Endodermal cell (in vitro differentiated cells): ENCODE data around the gene BLTP2. TPM values are rescaled to one million over a fixed set of nuclear protein-coding genes. Genes with fewer than 3 reads are reported as not detected.
"Not testable (repeated sequence)": the region's sequence is repeated elsewhere in the genome, so short reads cannot be mapped to it uniquely, and the experiment has no call there.

ENCODE experiments used
- DNase-seq: peaks from one replicate; pipeline ENCODE4 v3.0.0-alpha.2; 2017
- H3K27ac ChIP-seq: 2 replicates; pipeline ENCODE4 v1.5.1; 2013; ENCODE audit warnings: mild to moderate bottlenecking, low read depth, low read length, moderate library complexity
- H3K27me3 ChIP-seq: 2 replicates; pipeline ENCODE4 v1.6.1; 2013; ENCODE audit warnings: mild to moderate bottlenecking, low read length, moderate library complexity; ENCODE audit not compliant: insufficient read depth, control insufficient read depth, poor library complexity, severe bottlenecking
- H3K36me3 ChIP-seq: 2 replicates; pipeline ENCODE4 v1.7.0; 2013; ENCODE audit warnings: mild to moderate bottlenecking, low read length, moderate library complexity; ENCODE audit not compliant: control insufficient read depth, insufficient read depth
- H3K4me1 ChIP-seq: one replicate; pipeline ENCODE4 v1.7.0; 2013; ENCODE audit warnings: low read length; ENCODE audit not compliant: control insufficient read depth, insufficient read depth
- H3K4me3 ChIP-seq: 2 replicates; pipeline ENCODE4 v1.5.1; 2013; ENCODE audit warnings: mild to moderate bottlenecking, low read length, moderate library complexity
- H3K9ac ChIP-seq: 2 replicates; pipeline ENCODE4 v1.6.1; 2013; ENCODE audit warnings: mild to moderate bottlenecking, low read length, moderate library complexity; ENCODE audit not compliant: poor library complexity, severe bottlenecking; ENCODE audit errors: extremely low read depth
- H3K9me3 ChIP-seq: 2 replicates; pipeline ENCODE4 v1.6.1; 2013; ENCODE audit warnings: mild to moderate bottlenecking, low read length, moderate library complexity; ENCODE audit not compliant: control insufficient read depth
- H3K27ac Mint-ChIP-seq: 2 replicates; pipeline ENCODE4 v1.8.0; 2020; ENCODE audit warnings: mixed read lengths
- H3K27me3 Mint-ChIP-seq: 2 replicates; pipeline ENCODE4 v1.8.0; 2021; ENCODE audit warnings: mild to moderate bottlenecking, mixed read lengths; ENCODE audit not compliant: insufficient read depth
- H3K36me3 Mint-ChIP-seq: 2 replicates; pipeline ENCODE4 v1.8.0; 2020; ENCODE audit warnings: low read depth, mixed read lengths
- H3K4me1 Mint-ChIP-seq: 2 replicates; pipeline ENCODE4 v1.8.0; 2020; ENCODE audit warnings: mixed read lengths
- H3K4me3 Mint-ChIP-seq: 2 replicates; pipeline ENCODE4 v1.8.0; 2020; ENCODE audit warnings: mild to moderate bottlenecking, moderate library complexity, mixed read lengths
- H3K9me3 Mint-ChIP-seq: 2 replicates; pipeline ENCODE4 v1.8.0; 2020; ENCODE audit warnings: mild to moderate bottlenecking, mixed read lengths
- WGBS, 2 experiments: methylation state at CpG; one replicate each; pipeline versions ENCODE4 v1.1.5 to v1.1.7; 2013; ENCODE audit warnings: missing lambda C conversion rate in 2 of 2, mixed read lengths in 1 of 2; ENCODE audit not compliant: insufficient coverage in 1 of 2, insufficient read length in 1 of 2; 5-methylcytosine and 5-hydroxymethylcytosine counted together
- total RNA-seq, 2 donors: library from RNA; stranded (reverse); fragmentation: NEBNext Ultra II Directional in 1 of 2; extraction: Animal tissue kit (Norgen Biotek cat#: 25700) in 1 of 2; gene quantifications; 2 replicates in 1 of 2; 3 replicates in 1 of 2; pipeline ENCODE4 v1.2.1, GENCODE V29; 2021
- TF ChIP-seq, protein P1 (sequence below): fragments of 200-600 bp; sonication (generic); conservative IDR thresholded peaks from 2 replicates; pipeline ENCODE4 v1.5.0; 2021; ENCODE audit warnings: antibody characterized with exemption, mild to moderate bottlenecking

The BLTP2 gene
- total RNA-seq, 2 donors from 2014 or later, result 132 to 144 TPM

- TF ChIP-seq, protein P1, sequence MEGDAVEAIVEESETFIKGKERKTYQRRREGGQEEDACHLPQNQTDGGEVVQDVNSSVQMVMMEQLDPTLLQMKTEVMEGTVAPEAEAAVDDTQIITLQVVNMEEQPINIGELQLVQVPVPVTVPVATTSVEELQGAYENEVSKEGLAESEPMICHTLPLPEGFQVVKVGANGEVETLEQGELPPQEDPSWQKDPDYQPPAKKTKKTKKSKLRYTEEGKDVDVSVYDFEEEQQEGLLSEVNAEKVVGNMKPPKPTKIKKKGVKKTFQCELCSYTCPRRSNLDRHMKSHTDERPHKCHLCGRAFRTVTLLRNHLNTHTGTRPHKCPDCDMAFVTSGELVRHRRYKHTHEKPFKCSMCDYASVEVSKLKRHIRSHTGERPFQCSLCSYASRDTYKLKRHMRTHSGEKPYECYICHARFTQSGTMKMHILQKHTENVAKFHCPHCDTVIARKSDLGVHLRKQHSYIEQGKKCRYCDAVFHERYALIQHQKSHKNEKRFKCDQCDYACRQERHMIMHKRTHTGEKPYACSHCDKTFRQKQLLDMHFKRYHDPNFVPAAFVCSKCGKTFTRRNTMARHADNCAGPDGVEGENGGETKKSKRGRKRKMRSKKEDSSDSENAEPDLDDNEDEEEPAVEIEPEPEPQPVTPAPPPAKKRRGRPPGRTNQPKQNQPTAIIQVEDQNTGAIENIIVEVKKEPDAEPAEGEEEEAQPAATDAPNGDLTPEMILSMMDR, result no peak
- peaks cover 42% of the 10 kb centered on the region for H3K9me3 Mint-ChIP-seq
- H3K27ac ChIP-seq, result peak within 1 kb of the TSS; percentile 66
- peaks cover 14% of the 10 kb centered on the region for H3K4me1 Mint-ChIP-seq
- H3K4me3 Mint-ChIP-seq, result peak within 1 kb of the TSS; percentile 99
- no peaks in the 10 kb centered on the region for H3K27me3 ChIP-seq
- H3K27me3 Mint-ChIP-seq, result peaks cover 2% of the 10 kb centered on the region
- peaks cover 63% of the 10 kb centered on the region for H3K36me3 Mint-ChIP-seq
- peaks cover 41% of the 10 kb centered on the region for H3K9me3 ChIP-seq
- peak; percentile 98 for DNase-seq
- H3K27ac Mint-ChIP-seq, result peak within 1 kb of the TSS; percentile 100
- peaks cover 50% of the 10 kb centered on the region for H3K36me3 ChIP-seq
- peak within 1 kb of the TSS; percentile 97 for H3K9ac ChIP-seq
- peak within 1 kb of the TSS; percentile 99 for H3K4me3 ChIP-seq
- 0% methylated on average over 38 to 66 of the region's 66 CpGs for WGBS, 2 experiments
- H3K4me1 ChIP-seq, result no peaks in the 10 kb centered on the region
These were observed 16.9 kb upstream of the BLTP2 start, which contains the start of the genes SDF2 and SUPT6H for GRCh38 chr17:28661635-28662526. Gene SDF2, minus strand, starts transcription at chr17:28661906. Its CDS starts 30 bp downstream, at chr17:28661876. Gene SUPT6H, plus strand, starts transcription at chr17:28662205. Its CDS starts 11,197 bp downstream, at chr17:28673402.

GRCh38 chr17:28659497-28659881, 14.5 kb upstream of the BLTP2 start:
- H3K27ac ChIP-seq, H3K27ac Mint-ChIP-seq, H3K4me3 ChIP-seq, H3K9ac ChIP-seq, H3K27me3 ChIP-seq, H3K4me1 ChIP-seq, H3K27me3 Mint-ChIP-seq, DNase-seq: not testable (repeated sequence)
- 93 to 94% methylated on average over 11 to 23 of the region's 23 CpGs for WGBS, 2 experiments
- peaks cover 48% of the 10 kb centered on the region for H3K36me3 ChIP-seq
- Mint-ChIP-seq H3K36me3 (peaks cover 60% of the 10 kb centered on the region), H3K4me3 (peak overlapping the region; percentile 99), H3K4me1 (peaks cover 11% of the 10 kb centered on the region), H3K9me3 (peaks cover 48% of the 10 kb centered on the region)
- peaks cover 58% of the 10 kb centered on the region for H3K9me3 ChIP-seq

DNA sequence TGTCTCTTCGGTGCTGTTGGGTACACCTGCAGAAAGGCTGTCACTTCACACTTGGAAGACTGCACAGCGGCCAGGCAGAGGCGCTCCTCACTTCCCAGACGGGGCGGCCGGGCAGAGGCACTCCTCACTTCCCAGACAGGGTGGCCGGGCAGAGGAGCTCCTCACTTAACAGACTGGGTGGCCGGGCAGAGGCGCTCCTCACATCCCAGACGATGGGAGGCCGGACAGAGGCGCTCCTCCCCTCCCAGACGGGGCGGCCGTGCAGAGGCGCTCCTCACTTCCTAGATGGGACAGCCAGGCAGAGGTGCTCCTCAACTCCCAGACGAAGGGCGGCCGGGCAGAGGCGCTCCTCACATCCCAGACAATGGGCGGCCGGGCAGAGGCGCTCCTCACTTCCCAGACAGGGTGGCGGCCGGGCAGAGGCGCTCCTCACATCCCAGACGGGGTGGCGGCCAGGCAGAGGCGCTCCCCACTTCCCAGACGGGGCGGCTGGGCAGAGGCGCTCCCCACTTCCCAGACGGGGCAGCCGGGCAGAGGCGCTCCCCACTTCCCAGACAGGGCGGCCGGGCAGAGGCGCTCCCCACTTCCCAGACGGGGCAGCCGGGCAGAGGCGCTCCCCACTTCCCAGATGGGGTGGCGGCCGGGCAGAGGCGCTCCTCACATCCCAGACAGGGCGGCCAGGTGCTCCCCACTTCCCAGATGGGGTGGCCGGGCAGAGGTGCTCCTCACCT, 14.0 kb upstream of the BLTP2 start:
- WGBS, 2 experiments, result 94 to 98% methylated on average over 7 to 46 of the region's 46 CpGs

DNA sequence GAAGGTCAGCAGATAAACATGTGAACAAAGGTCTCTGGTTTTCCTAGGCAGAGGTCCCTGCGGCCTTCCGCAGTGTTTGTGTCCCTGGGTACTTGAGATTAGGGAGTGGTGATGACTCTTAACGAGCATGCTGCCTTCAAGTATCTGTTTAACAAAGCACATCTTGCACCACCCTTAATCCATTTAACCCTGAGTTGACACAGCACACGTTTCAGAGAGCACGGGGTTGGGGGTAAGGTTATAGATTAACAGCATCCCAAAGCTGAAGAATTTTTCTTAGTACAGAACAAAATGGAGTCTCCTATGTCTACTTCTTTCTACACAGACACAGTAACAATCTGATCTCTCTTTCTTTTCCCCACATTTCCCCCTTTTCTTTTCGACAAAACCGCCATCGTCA, 13.4 kb upstream of the BLTP2 start:
- 97% methylated on average over 3 of the region's 8 CpGs; no CpG with 5 or more reads in 1 of the 2 experiments for WGBS, 2 experiments
- not testable (repeated sequence) for H3K27me3 Mint-ChIP-seq, H3K4me1 ChIP-seq, H3K4me1 Mint-ChIP-seq, H3K9ac ChIP-seq, H3K4me3 Mint-ChIP-seq, H3K27ac ChIP-seq, H3K27me3 ChIP-seq, DNase-seq, H3K27ac Mint-ChIP-seq
- Mint-ChIP-seq H3K9me3 (peaks cover 48% of the 10 kb centered on the region), H3K36me3 (peaks cover 53% of the 10 kb centered on the region)
- Histone ChIP-seq H3K4me3 (peak overlapping the region; percentile 74), H3K36me3 (peaks cover 47% of the 10 kb centered on the region), H3K9me3 (peaks cover 58% of the 10 kb centered on the region)

More for the DNA sequence above, 14.0 kb upstream of the BLTP2 start:
- H3K9ac ChIP-seq, H3K4me3 Mint-ChIP-seq, H3K27ac Mint-ChIP-seq, H3K27ac ChIP-seq, H3K27me3 Mint-ChIP-seq, H3K4me1 ChIP-seq, H3K27me3 ChIP-seq, H3K4me3 ChIP-seq, DNase-seq: not testable (repeated sequence)
- Histone ChIP-seq H3K36me3 (peaks cover 45% of the 10 kb centered on the region), H3K9me3 (peaks cover 58% of the 10 kb centered on the region)
- peaks cover 11% of the 10 kb centered on the region for H3K4me1 Mint-ChIP-seq
- H3K9me3 Mint-ChIP-seq, result peaks cover 48% of the 10 kb centered on the region
- H3K36me3 Mint-ChIP-seq, result peaks cover 57% of the 10 kb centered on the region
